Measurements from ENCODE around the gene GEMIN2.
"Not testable (repeated sequence)": the region's sequence is repeated elsewhere in the genome, so short reads cannot be mapped to it uniquely, and the experiment has no call there.

GEMIN2 gene

GRCh38 chr14:39177168-39177545 lies 63.0 kb downstream of the GEMIN2 start:
- no peak for DNase-seq (ENCODE audit: low spot score)

GRCh38 chr14:39179042-39179441 lies 64.9 kb downstream of the GEMIN2 start:
- DNase-seq (ENCODE audit: low spot score), result no peak

- no peak for DNase-seq (ENCODE audit: low spot score)
Measured at GRCh38 chr14:39180553-39180952, 66.4 kb downstream of the GEMIN2 start.

- DNase-seq (ENCODE audit: low spot score), result no peak
Measured at GRCh38 chr14:39181026-39181692, 67.0 kb downstream of the GEMIN2 start.

GRCh38 chr14:39181693-39182047 lies 67.5 kb downstream of the GEMIN2 start:
- no peak for DNase-seq (ENCODE audit: low spot score)

- DNase-seq (ENCODE audit: low spot score), result no peak
Measured at GRCh38 chr14:39182770-39183684, 68.9 kb downstream of the GEMIN2 start.

GRCh38 chr14:39183685-39184003 lies 69.5 kb downstream of the GEMIN2 start:
- not testable (repeated sequence) for DNase-seq (ENCODE audit: low spot score)

- no peak for DNase-seq (ENCODE audit: low spot score)
Measured at GRCh38 chr14:39184628-39185255, 70.6 kb downstream of the GEMIN2 start.

- no peak for DNase-seq (ENCODE audit: low spot score)
Measured at GRCh38 chr14:39185256-39186049, 71.3 kb downstream of the GEMIN2 start.

Measured in RKO (cell line).